A549 (cell line): ENCODE results near the gene PKIG. TPM values are rescaled to one million over a fixed set of nuclear protein-coding genes. Genes with fewer than 3 reads are reported as not detected.

Source experiments
- ATAC-seq, 2 experiments: fragments of 200-7000 bp in 1 of 2; fragments of >200 bp in 1 of 2; cut with Nextera tagmentation in 1 of 2; cut with Tn5 transposase in 1 of 2; 3 replicates each; pipeline versions ENCODE4 v1.8.0 to v1.9.1; 2018 to 2020; ENCODE audit warnings: mild to moderate bottlenecking in 1 of 2, moderate library complexity in 1 of 2
- CTCF ChIA-PET: fragments of 300-600 bp; sonication (Branson Sonifier 250); formaldehyde crosslinking; extraction: SDS; loops from one replicate; lab custom pipeline; 2021; ENCODE audit warnings: antibody characterized with exemption, inconsistent platforms; lab: Yijun Ruan, JAX
- POLR2A ChIA-PET: fragments of 350-600 bp; formaldehyde crosslinking; extraction: SDS; loops from one replicate; lab custom pipeline; 2021; ENCODE audit warnings: antibody characterized with exemption, inconsistent platforms; lab: Yijun Ruan, JAX
- DNase-seq, 2 experiments: peaks; one replicate each; pipeline versions ENCODE4 v3.0.0 to v3.0.0-alpha.2; 2011 to 2016; ENCODE audit warnings: low read depth in 1 of 2, low spot score in 1 of 2
- FAIRE-seq: peaks from 2 replicates; lab custom pipeline; 2011; peaks lifted over from hg19 to GRCh38; lab: Jason Lieb, UNC
- H3K27ac ChIP-seq, 2 experiments: fragments of >200 bp; sonication (Bioruptor Twin); formaldehyde crosslinking; 3 replicates each; pipeline ENCODE4 v1.5.1; 2016 to 2017
- H3K4me1 ChIP-seq: fragments of >200 bp; sonication (Bioruptor Twin); formaldehyde crosslinking; 3 replicates; pipeline ENCODE4 v1.6.1; 2016
- H3K4me2 ChIP-seq: fragments of >200 bp; sonication (Bioruptor Twin); formaldehyde crosslinking; 3 replicates; pipeline ENCODE4 v1.6.1; 2016
- H3K4me3 ChIP-seq: fragments of >200 bp; sonication (Bioruptor Twin); formaldehyde crosslinking; 3 replicates; pipeline ENCODE4 v1.5.1; 2016
- H3K9me3 ChIP-seq: fragments of >200 bp; sonication (Bioruptor Twin); formaldehyde crosslinking; 3 replicates; pipeline ENCODE4 v1.6.1; 2016
- ATOH8 ChIP-seq: fragments of 250-450 bp; sonication (Bioruptor Pico); IDR thresholded peaks from 2 replicates; pipeline ENCODE4 v1.5.0; 2020; ENCODE audit warnings: low read depth, mild to moderate bottlenecking, moderate library complexity
- BHLHE40 ChIP-seq: IDR thresholded peaks from 2 replicates; pipeline ENCODE4 v1.6.1; 2012; ENCODE audit warnings: low read depth, low read length, inconsistent platforms
- CBX2 ChIP-seq: fragments of 200-600 bp; sonication (generic); IDR thresholded peaks from 2 replicates; pipeline ENCODE4 v1.6.1; 2016; ENCODE audit warnings: low read depth, mild to moderate bottlenecking, borderline replicate concordance
- CBX8 ChIP-seq: fragments of 200-600 bp; sonication (generic); IDR thresholded peaks from 2 replicates; pipeline ENCODE4 v1.6.1; 2016
- CEBPB ChIP-seq, 2 experiments: fragments of >200 bp in 1 of 2; sonication (Bioruptor Twin) in 1 of 2; formaldehyde crosslinking in 1 of 2; IDR thresholded peaks; 2 replicates each; pipeline ENCODE4 v1.6.1; 2012 to 2016
- CHD2 ChIP-seq: fragments of 150-350 bp; IDR thresholded peaks from 2 replicates; pipeline ENCODE4 v1.6.1; 2014; ENCODE audit warnings: low read length; ENCODE audit not compliant: partially characterized antibody
- CHD4 ChIP-seq: fragments of 200-600 bp; sonication (generic); IDR thresholded peaks from 2 replicates; pipeline ENCODE4 v1.6.1; 2016; ENCODE audit warnings: antibody characterized with exemption, mild to moderate bottlenecking, borderline replicate concordance
- HEYL ChIP-seq: fragments of 250-450 bp; sonication (Bioruptor Pico); IDR thresholded peaks from 2 replicates; pipeline ENCODE4 v1.8.0; 2021; ENCODE audit warnings: mild to moderate bottlenecking, moderate library complexity
- HOXB5 ChIP-seq: fragments of 250-450 bp; sonication (Bioruptor Pico); IDR thresholded peaks from 2 replicates; pipeline ENCODE4 v1.5.0; 2020; ENCODE audit warnings: mild to moderate bottlenecking, moderate library complexity
- KDM1A ChIP-seq: fragments of 200-600 bp; sonication (generic); IDR thresholded peaks from 2 replicates; pipeline ENCODE4 v1.6.1; 2016; ENCODE audit warnings: low read depth, mild to moderate bottlenecking
- KDM5A ChIP-seq: fragments of 200-600 bp; sonication (generic); IDR thresholded peaks from 2 replicates; pipeline ENCODE4 v1.6.1; 2016; ENCODE audit warnings: antibody characterized with exemption, mild to moderate bottlenecking
- MAFK ChIP-seq: fragments of 450-650 bp; IDR thresholded peaks from 2 replicates; pipeline ENCODE4 v1.6.1; 2014; ENCODE audit not compliant: partially characterized antibody
- NPAS2 ChIP-seq: fragments of 250-450 bp; sonication (Bioruptor Pico); IDR thresholded peaks from 2 replicates; pipeline ENCODE4 v1.8.0; 2022; ENCODE audit warnings: mild to moderate bottlenecking, moderate library complexity, borderline replicate concordance
- PHF8 ChIP-seq: fragments of 200-600 bp; sonication (generic); IDR thresholded peaks from 2 replicates; pipeline ENCODE4 v1.6.1; 2016; ENCODE audit warnings: low read depth, mild to moderate bottlenecking, antibody characterized with exemption, moderate library complexity, borderline replicate concordance
- RAD21 ChIP-seq, 2 experiments: fragments of >200 bp in 1 of 2; sonication (Bioruptor Twin) in 1 of 2; formaldehyde crosslinking in 1 of 2; IDR thresholded peaks in 1 of 2; conservative IDR thresholded peaks in 1 of 2; 2 replicates in 1 of 2; 3 replicates in 1 of 2; pipeline ENCODE4 v1.6.1; 2012 to 2018; ENCODE audit warnings: inconsistent platforms in 1 of 2
- RCOR1 ChIP-seq: fragments of 150-350 bp; IDR thresholded peaks from 2 replicates; pipeline ENCODE4 v1.6.1; 2014; ENCODE audit warnings: antibody characterized with exemption, low read length, low read depth
- RFX5 ChIP-seq: fragments of 450-650 bp; IDR thresholded peaks from 2 replicates; pipeline ENCODE4 v1.7.1; 2014; ENCODE audit warnings: antibody characterized with exemption, mild to moderate bottlenecking, moderate library complexity
- ZC3H11A ChIP-seq: fragments of 450-650 bp; IDR thresholded peaks from 2 replicates; pipeline ENCODE4 v1.6.1; 2014; ENCODE audit warnings: antibody characterized with exemption, mild to moderate bottlenecking
- WGBS: methylation state at CpG from one replicate; pipeline ENCODE4 v1.1.6; 2017; ENCODE audit errors: missing lambda C conversion rate; 5-methylcytosine and 5-hydroxymethylcytosine counted together
- polyA plus RNA-seq, 4 experiments: library from polyadenylated mRNA; depleted of rRNA in 3 of 4; stranded (reverse); fragments of >200 nt; fragmentation: RNase III in 1 of 4; extraction: RNeasy Plus Mini Kit Qiagen cat#74134 plus additional on column Dnase treatment in 1 of 4; gene quantifications; 2 replicates in 3 of 4; 3 replicates in 1 of 4; pipeline ENCODE4 v1.2.3, GENCODE V29; 2011 to 2017
- TF ChIP-seq, protein P1 (sequence below): fragments of >200 bp; sonication (Bioruptor Twin); formaldehyde crosslinking; IDR thresholded peaks from 3 replicates; pipeline ENCODE4 v1.5.1; 2016
- TF ChIP-seq, protein P2 (sequence below): IDR thresholded peaks from 2 replicates; pipeline ENCODE4 v1.6.1; 2012; ENCODE audit warnings: low read depth, borderline replicate concordance
- TF ChIP-seq, protein P3 (sequence below): fragments of 450-650 bp; IDR thresholded peaks from 2 replicates; pipeline ENCODE4 v1.6.1; 2014; ENCODE audit warnings: antibody characterized with exemption
- TF ChIP-seq, protein P4 (sequence below): IDR thresholded peaks from 2 replicates; pipeline ENCODE4 v1.6.1; 2012

Gene PKIG
- polyA plus RNA-seq, 2 of the 4 experiments (the other 2 are of a cell fraction): 24.0 to 31.1 TPM

GRCh38 chr20:44619294-44619693 lies 36.9 kb downstream of the PKIG start:
- Histone ChIP-seq H3K4me3 (no peak overlapping the region), H3K4me2 (no peak overlapping the region), H3K4me1 (no peaks in the 10 kb centered on the region), H3K27ac (no peak overlapping the region), H3K9me3 (peaks cover 15% of the 10 kb centered on the region)
- 90% methylated on average over 7 of the region's 7 CpGs for WGBS
- CTCF ChIA-PET: interaction anchor here (0.9 to 5.6 kb wide), 5 partner anchors 10 to 108 kb away, joined by 3 to 30 read pairs (median 5); no protein-coding TSS in a partner anchor
- no peak for TF ChIP-seq RFX5
- TF ChIP-seq HEYL: no peak
- TF ChIP-seq, protein P1, sequence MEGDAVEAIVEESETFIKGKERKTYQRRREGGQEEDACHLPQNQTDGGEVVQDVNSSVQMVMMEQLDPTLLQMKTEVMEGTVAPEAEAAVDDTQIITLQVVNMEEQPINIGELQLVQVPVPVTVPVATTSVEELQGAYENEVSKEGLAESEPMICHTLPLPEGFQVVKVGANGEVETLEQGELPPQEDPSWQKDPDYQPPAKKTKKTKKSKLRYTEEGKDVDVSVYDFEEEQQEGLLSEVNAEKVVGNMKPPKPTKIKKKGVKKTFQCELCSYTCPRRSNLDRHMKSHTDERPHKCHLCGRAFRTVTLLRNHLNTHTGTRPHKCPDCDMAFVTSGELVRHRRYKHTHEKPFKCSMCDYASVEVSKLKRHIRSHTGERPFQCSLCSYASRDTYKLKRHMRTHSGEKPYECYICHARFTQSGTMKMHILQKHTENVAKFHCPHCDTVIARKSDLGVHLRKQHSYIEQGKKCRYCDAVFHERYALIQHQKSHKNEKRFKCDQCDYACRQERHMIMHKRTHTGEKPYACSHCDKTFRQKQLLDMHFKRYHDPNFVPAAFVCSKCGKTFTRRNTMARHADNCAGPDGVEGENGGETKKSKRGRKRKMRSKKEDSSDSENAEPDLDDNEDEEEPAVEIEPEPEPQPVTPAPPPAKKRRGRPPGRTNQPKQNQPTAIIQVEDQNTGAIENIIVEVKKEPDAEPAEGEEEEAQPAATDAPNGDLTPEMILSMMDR: no peak
- POLR2A ChIA-PET: no interaction called here
- ATAC-seq: no peak
- FAIRE-seq: no peak
- no peak for DNase-seq

DNA sequence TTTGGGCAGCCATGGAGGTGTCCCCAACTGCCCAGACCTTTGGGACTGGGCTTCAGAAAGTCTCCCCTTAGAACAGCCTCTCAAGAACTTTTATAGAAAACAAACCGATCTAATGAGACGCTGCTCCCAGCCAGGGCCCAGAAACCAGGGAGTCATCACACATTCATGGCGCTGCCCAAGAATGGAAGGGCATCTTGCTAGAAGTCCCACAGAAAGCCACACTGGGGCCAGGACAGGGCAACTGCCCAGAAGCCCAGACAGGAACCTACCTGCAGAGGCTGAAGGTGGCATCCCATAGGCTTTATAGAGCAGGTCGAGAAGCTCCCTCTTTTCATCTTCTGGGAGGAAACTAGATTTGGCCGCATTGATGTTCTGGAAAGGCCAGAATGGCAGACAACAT lies 37.7 kb downstream of the PKIG start:
- peaks cover 15% of the 10 kb centered on the region for H3K9me3 ChIP-seq
- no peak overlapping the region for H3K4me2 ChIP-seq
- no peak for ATAC-seq
- no peak for DNase-seq
- no peak for FAIRE-seq
- no peak overlapping the region for H3K4me3 ChIP-seq
- H3K4me1 ChIP-seq: no peaks in the 10 kb centered on the region
- ChIA-PET CTCF (interaction anchor here (5.6 kb wide), 1 partner anchor 11 kb away, joined by 30 read pairs; no protein-coding TSS in a partner anchor), POLR2A (no interaction called here)
- H3K27ac ChIP-seq: no peak overlapping the region
- WGBS: 92% methylated on average over 5 of the region's 5 CpGs
- TF ChIP-seq MAFK (no peak), HOXB5 (no peak), CHD4 (no peak), ZC3H11A (no peak), KDM5A (no peak), CEBPB (IDR thresholded peaks at IDR 0.05) (no peak), HEYL (no peak), BHLHE40 (no peak), ATOH8 (no peak), NPAS2 (no peak), KDM1A (no peak), CBX2 (no peak), CBX8 (no peak), RAD21 (conservative IDR thresholded peaks at IDR 0.05 in 1 of 2, IDR thresholded peaks at IDR 0.05 in 1 of 2) (no peak), RCOR1 (no peak), PHF8 (no peak), CHD2 (no peak)
- TF ChIP-seq, protein P2, sequence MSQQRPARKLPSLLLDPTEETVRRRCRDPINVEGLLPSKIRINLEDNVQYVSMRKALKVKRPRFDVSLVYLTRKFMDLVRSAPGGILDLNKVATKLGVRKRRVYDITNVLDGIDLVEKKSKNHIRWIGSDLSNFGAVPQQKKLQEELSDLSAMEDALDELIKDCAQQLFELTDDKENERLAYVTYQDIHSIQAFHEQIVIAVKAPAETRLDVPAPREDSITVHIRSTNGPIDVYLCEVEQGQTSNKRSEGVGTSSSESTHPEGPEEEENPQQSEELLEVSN: no peak
- TF ChIP-seq, protein P3, sequence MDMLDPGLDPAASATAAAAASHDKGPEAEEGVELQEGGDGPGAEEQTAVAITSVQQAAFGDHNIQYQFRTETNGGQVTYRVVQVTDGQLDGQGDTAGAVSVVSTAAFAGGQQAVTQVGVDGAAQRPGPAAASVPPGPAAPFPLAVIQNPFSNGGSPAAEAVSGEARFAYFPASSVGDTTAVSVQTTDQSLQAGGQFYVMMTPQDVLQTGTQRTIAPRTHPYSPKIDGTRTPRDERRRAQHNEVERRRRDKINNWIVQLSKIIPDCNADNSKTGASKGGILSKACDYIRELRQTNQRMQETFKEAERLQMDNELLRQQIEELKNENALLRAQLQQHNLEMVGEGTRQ: no peak
- TF ChIP-seq, protein P4, sequence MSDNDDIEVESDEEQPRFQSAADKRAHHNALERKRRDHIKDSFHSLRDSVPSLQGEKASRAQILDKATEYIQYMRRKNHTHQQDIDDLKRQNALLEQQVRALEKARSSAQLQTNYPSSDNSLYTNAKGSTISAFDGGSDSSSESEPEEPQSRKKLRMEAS: no peak
